ENCODE data around the gene MYZAP. TPM values are rescaled to one million over a fixed set of nuclear protein-coding genes. Genes with fewer than 3 reads are reported as not detected.

MYZAP gene
- total RNA-seq, 1 experiment from 2014 or later: 5.9 TPM

DNA sequence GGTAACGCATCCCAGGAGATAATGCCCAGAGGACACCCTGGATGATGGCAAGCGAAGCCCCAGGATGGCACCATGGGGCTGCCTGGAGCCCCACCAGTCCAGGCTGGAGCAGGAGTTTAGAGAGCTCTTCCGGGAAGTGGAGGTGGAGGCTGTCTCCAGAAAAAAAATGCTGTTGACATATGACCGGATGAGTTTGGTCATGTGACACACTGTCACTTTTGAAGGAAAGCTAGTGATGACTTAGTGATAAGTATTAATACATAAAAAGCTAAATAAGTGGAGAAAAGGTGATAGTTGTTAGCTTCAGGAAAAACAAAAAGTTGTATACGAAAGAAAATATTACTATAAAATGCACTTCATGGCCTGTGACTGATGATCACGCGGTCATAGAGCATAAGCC is 20.0 kb upstream of the MYZAP start:
- Histone ChIP-seq H3F3A (ENCODE audit: insufficient read depth, low read depth) (peaks cover 16% of the 10 kb centered on the region; the same call in 1 of the 2 replicates), H3K4me1 (replicated peaks; ENCODE audit: insufficient read depth) (peaks cover 26% of the 10 kb centered on the region), H3K9me3 (ENCODE audit: insufficient read depth, low read depth) (no peaks in the 10 kb centered on the region), H4K20me1 (ENCODE audit: insufficient read depth) (no peaks in the 10 kb centered on the region), H2AFZ (peak overlapping the region; percentile 72), H3K27me3 (ENCODE audit: insufficient read depth, low read depth) (no peaks in the 10 kb centered on the region), H3K4me2 (peak overlapping the region; percentile 63), H3K4me3 (no peak overlapping the region), H3K36me3 (ENCODE audit: low read depth) (no peaks in the 10 kb centered on the region), H3K9me2 (ENCODE audit: insufficient read depth) (no peaks in the 10 kb centered on the region), H3K79me2 (ENCODE audit: low read depth) (no peaks in the 10 kb centered on the region), H3K27ac (peak overlapping the region; percentile 97)
- BruUV-seq (replicated peaks): no TSS peak
- DNase-seq: no peak
- CTCF ChIA-PET: interaction anchor here (0.6 kb wide), 2 partner anchors 163 to 287 kb away, joined by 4 to 7 read pairs; no protein-coding TSS in a partner anchor
- POLR2A ChIA-PET (ENCODE audit: unreplicated experiment): no interaction called here
- TF ChIP-seq EZH2 (IDR thresholded peaks at IDR 0.05; ENCODE audit: low read depth) (no peak), CTCF (conservative IDR thresholded peaks at IDR 0.05) (no peak)
- intact Hi-C loops (cut with micrococcal nuclease; ENCODE audit: unreplicated experiment): loop anchor here (1.0 kb wide), 1 partner anchor 36 kb away; no protein-coding TSS in a partner anchor

DNA sequence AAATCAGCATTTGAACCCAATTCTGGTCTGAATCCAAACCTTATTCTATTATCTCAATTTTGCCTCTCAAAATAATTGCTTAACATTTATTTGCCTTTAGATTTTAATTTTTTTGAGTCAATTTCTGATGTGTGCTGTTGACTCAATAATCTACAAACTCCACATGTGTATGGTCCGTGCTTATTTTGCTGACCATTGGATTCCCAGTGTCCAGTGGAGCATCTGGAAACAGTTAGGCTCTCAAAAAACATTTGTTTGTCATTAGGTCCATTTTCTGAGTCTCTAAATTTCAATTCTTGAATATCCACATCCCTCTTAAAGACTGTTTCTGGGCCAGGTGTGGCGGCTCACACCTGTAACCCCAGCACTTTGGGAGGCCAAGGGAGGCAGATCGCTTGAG is 19.2 kb upstream of the MYZAP start:
- Histone ChIP-seq H3K4me1 (replicated peaks; ENCODE audit: insufficient read depth) (peaks cover 26% of the 10 kb centered on the region), H3K27me3 (ENCODE audit: insufficient read depth, low read depth) (no peaks in the 10 kb centered on the region), H3K9me2 (ENCODE audit: insufficient read depth) (no peaks in the 10 kb centered on the region), H2AFZ (no peak overlapping the region), H3K4me3 (no peak overlapping the region), H3F3A (ENCODE audit: insufficient read depth, low read depth) (peaks cover 16% of the 10 kb centered on the region; the same call in 1 of the 2 replicates), H3K27ac (no peak overlapping the region), H3K79me2 (ENCODE audit: low read depth) (no peaks in the 10 kb centered on the region), H3K36me3 (ENCODE audit: low read depth) (no peaks in the 10 kb centered on the region), H4K20me1 (ENCODE audit: insufficient read depth) (no peaks in the 10 kb centered on the region), H3K4me2 (no peak overlapping the region), H3K9me3 (ENCODE audit: insufficient read depth, low read depth) (no peaks in the 10 kb centered on the region)
- ChIA-PET CTCF (interaction anchor here (0.6 kb wide), 1 partner anchor 164 kb away, joined by 7 read pairs; no protein-coding TSS in a partner anchor), POLR2A (ENCODE audit: unreplicated experiment) (no interaction called here)
- TF ChIP-seq EZH2 (IDR thresholded peaks at IDR 0.05; ENCODE audit: low read depth) (no peak), CTCF (conservative IDR thresholded peaks at IDR 0.05) (no peak)
- DNase-seq: no peak
- BruUV-seq (replicated peaks): no TSS peak
- intact Hi-C loops (cut with micrococcal nuclease; ENCODE audit: unreplicated experiment): no loop called here

DNA sequence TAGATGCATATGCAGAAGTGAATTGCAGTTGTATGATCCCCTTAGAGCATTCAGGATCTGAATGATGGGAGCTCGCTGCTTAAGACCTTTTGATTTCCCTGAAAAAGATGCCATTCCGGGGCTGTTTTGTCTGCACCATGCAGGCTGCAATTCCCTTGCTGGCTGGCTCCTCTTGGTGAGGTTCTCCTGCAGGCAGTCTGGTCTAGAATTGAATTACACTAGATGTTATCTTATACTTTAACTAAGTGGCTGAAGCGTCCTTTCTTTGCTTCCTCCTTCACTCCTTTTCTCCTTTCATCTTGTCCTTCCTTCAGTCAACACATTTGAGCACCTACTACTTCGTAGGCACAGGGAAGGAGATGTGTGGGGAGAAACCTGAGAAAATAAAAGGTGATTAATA is 18.6 kb upstream of the MYZAP start:
- Histone ChIP-seq H3K27me3 (ENCODE audit: insufficient read depth, low read depth) (no peaks in the 10 kb centered on the region), H2AFZ (no peak overlapping the region), H4K20me1 (ENCODE audit: insufficient read depth) (no peaks in the 10 kb centered on the region), H3K9me2 (ENCODE audit: insufficient read depth) (no peaks in the 10 kb centered on the region), H3K36me3 (ENCODE audit: low read depth) (no peaks in the 10 kb centered on the region), H3K27ac (no peak overlapping the region), H3K9me3 (ENCODE audit: insufficient read depth, low read depth) (no peaks in the 10 kb centered on the region), H3K4me2 (no peak overlapping the region), H3K4me3 (no peak overlapping the region), H3K4me1 (replicated peaks; ENCODE audit: insufficient read depth) (peaks cover 26% of the 10 kb centered on the region), H3F3A (ENCODE audit: insufficient read depth, low read depth) (peaks cover 16% of the 10 kb centered on the region; the same call in 1 of the 2 replicates), H3K79me2 (ENCODE audit: low read depth) (no peaks in the 10 kb centered on the region)
- POLR2A ChIA-PET (ENCODE audit: unreplicated experiment): no interaction called here
- intact Hi-C loops (cut with micrococcal nuclease; ENCODE audit: unreplicated experiment): no loop called here
- CTCF ChIA-PET: interaction anchor here (0.7 kb wide), 1 partner anchor 45 kb away, joined by 3 read pairs; no protein-coding TSS in a partner anchor
- TF ChIP-seq CTCF (conservative IDR thresholded peaks at IDR 0.05) (no peak), EZH2 (IDR thresholded peaks at IDR 0.05; ENCODE audit: low read depth) (no peak)
- DNase-seq: no peak
- BruUV-seq (replicated peaks): no TSS peak

All from PC-9 (cell line).